CD14-positive monocyte (primary cell): Measurements from ENCODE around the gene TUBGCP3. TPM values are rescaled to one million over a fixed set of nuclear protein-coding genes. Genes with fewer than 3 reads are reported as not detected.

Source experiments
- DNase-seq, 3 donors: peaks; one replicate each; pipeline ENCODE4 v3.0.0-alpha.2; 2011 to 2022
- H2AFZ ChIP-seq: 2 replicates; pipeline ENCODE4 v1.6.0; 2012; ENCODE audit warnings: mild to moderate bottlenecking, low read depth, low read length, inconsistent platforms; ENCODE audit not compliant: insufficient read depth, poor library complexity, severe bottlenecking
- H3K27ac ChIP-seq, 2 donors: 1 replicate in 1 of 2; 2 replicates in 1 of 2; pipeline ENCODE4 v1.5.1; 2012 to 2013; ENCODE audit warnings: low read length in 2 of 2, control low read depth in 1 of 2, inconsistent platforms in 1 of 2, low read depth in 1 of 2, mild to moderate bottlenecking in 1 of 2
- H3K27me3 ChIP-seq, 2 donors: one replicate each; pipeline versions ENCODE4 v1.6.0 to v1.6.1; 2011 to 2013; ENCODE audit warnings: low read length in 2 of 2; ENCODE audit not compliant: control insufficient read depth in 2 of 2, insufficient read depth in 2 of 2
- H3K36me3 ChIP-seq, 2 donors: replicated peaks in 1 of 2; 1 replicate in 1 of 2; 2 replicates in 1 of 2; pipeline versions ENCODE4 v1.5.1 to v1.6.1; 2012 to 2013; ENCODE audit warnings: low read length in 2 of 2, control low read depth in 1 of 2, inconsistent platforms in 1 of 2, mild to moderate bottlenecking in 1 of 2; ENCODE audit not compliant: insufficient read depth in 2 of 2, control insufficient read depth in 1 of 2
- H3K4me1 ChIP-seq, 2 donors: 1 replicate in 1 of 2; 2 replicates in 1 of 2; pipeline versions ENCODE4 v1.5.1 to v1.6.1; 2012 to 2013; ENCODE audit warnings: low read length in 2 of 2, control low read depth in 1 of 2, inconsistent platforms in 1 of 2, mild to moderate bottlenecking in 1 of 2, moderate library complexity in 1 of 2; ENCODE audit not compliant: insufficient read depth in 2 of 2, control insufficient read depth in 1 of 2
- H3K4me2 ChIP-seq: replicated peaks from 2 replicates; pipeline ENCODE3; 2012; ENCODE audit warnings: low read length, moderate library complexity, mild to moderate bottlenecking; ENCODE audit not compliant: poor library complexity, severe bottlenecking; ENCODE audit errors: extremely low read depth
- H3K4me3 ChIP-seq, 3 experiments: fragments of 200-600 bp in 1 of 3; sonication (generic) in 1 of 3; replicated peaks in 1 of 3; 1 replicate in 2 of 3; 2 replicates in 1 of 3; pipeline ENCODE4 v1.5.1; 2011 to 2013; ENCODE audit warnings: low read length in 3 of 3, mild to moderate bottlenecking in 3 of 3, control low read depth in 2 of 3, low read depth in 2 of 3, inconsistent platforms in 1 of 3, moderate library complexity in 1 of 3
- H3K79me2 ChIP-seq: 2 replicates; pipeline ENCODE4 v1.6.0; 2012; ENCODE audit warnings: mild to moderate bottlenecking, control low read depth, inconsistent platforms, low read length, moderate library complexity; ENCODE audit not compliant: insufficient read depth
- H3K9ac ChIP-seq: 2 replicates; pipeline ENCODE4 v1.6.0; 2017; ENCODE audit warnings: low read length, mild to moderate bottlenecking; ENCODE audit not compliant: insufficient read depth, poor library complexity, severe bottlenecking
- H3K9me3 ChIP-seq, 2 donors: replicated peaks in 1 of 2; 1 replicate in 1 of 2; 2 replicates in 1 of 2; pipeline versions ENCODE4 v1.5.1 to v1.6.1; 2012 to 2013; ENCODE audit warnings: low read length in 2 of 2, control low read depth in 1 of 2; ENCODE audit not compliant: control insufficient read depth in 1 of 2, insufficient read depth in 1 of 2
- H4K20me1 ChIP-seq: 2 replicates; pipeline ENCODE4 v1.6.0; 2012; ENCODE audit warnings: mild to moderate bottlenecking, low read length, control low read depth, moderate library complexity; ENCODE audit not compliant: insufficient read depth
- H3K27ac Mint-ChIP-seq, 7 donors: one replicate each; pipeline ENCODE4 v1.8.0; 2020; ENCODE audit warnings: mild to moderate bottlenecking in 7 of 7, mixed read lengths in 7 of 7, moderate library complexity in 6 of 7, inconsistent platforms in 2 of 7
- H3K27me3 Mint-ChIP-seq, 3 donors: one replicate each; pipeline ENCODE4 v1.8.0; 2021 to 2022; ENCODE audit warnings: low read depth in 3 of 3, mild to moderate bottlenecking in 3 of 3, mixed read lengths in 3 of 3, moderate library complexity in 3 of 3, inconsistent platforms in 1 of 3
- H3K36me3 Mint-ChIP-seq, 2 donors: one replicate each; pipeline ENCODE4 v1.8.0; 2020; ENCODE audit warnings: mixed read lengths in 2 of 2, inconsistent platforms in 1 of 2, mild to moderate bottlenecking in 1 of 2
- H3K4me1 Mint-ChIP-seq: one replicate; pipeline ENCODE4 v1.8.0; 2020; ENCODE audit warnings: mild to moderate bottlenecking, mixed read lengths
- H3K4me3 Mint-ChIP-seq, 2 donors: one replicate each; pipeline ENCODE4 v1.8.0; 2020; ENCODE audit warnings: mild to moderate bottlenecking in 2 of 2, mixed read lengths in 2 of 2, moderate library complexity in 1 of 2
- H3K9me3 Mint-ChIP-seq, 7 donors: one replicate each; pipeline ENCODE4 v1.8.0; 2020 to 2022; ENCODE audit warnings: mixed read lengths in 7 of 7, mild to moderate bottlenecking in 6 of 7, moderate library complexity in 6 of 7, inconsistent platforms in 2 of 7
- WGBS: methylation state at CpG from one replicate; pipeline ENCODE4 v1.1.5; 2013; ENCODE audit warnings: missing lambda C conversion rate; ENCODE audit not compliant: insufficient coverage; 5-methylcytosine and 5-hydroxymethylcytosine counted together
- intact Hi-C, 2 donors: fragments of 100-400 bp; cut with micrococcal nuclease; formaldehyde crosslinking; loops; one replicate each; pipeline versions ENCODE4 v1.15.0 to v1.15.1; 2023
- polyA minus RNA-seq: library from RNA; depleted of rRNA, polyadenylated mRNA; stranded (reverse); fragments of >200 nt; gene quantifications from 2 replicates; pipeline ENCODE4 v1.2.3, GENCODE V29; 2012
- polyA plus RNA-seq, 3 donors: library from polyadenylated mRNA; depleted of rRNA in 1 of 3; unstranded in 2 of 3; stranded (reverse) in 1 of 3; fragments of 300-500 nt in 2 of 3; fragments of >200 nt in 1 of 3; fragmentation: Illumina TruSeq in 2 of 3; gene quantifications; 1 replicate in 2 of 3; 2 replicates in 1 of 3; pipeline ENCODE4 v1.2.3, GENCODE V29; 2012 to 2021
- total RNA-seq, 12 experiments: library from RNA in 1 of 12; stranded (reverse) in 1 of 12; fragments of 120-200 nt in 1 of 12; gene quantifications; one replicate each; pipeline ENCODE4 v1.2.4 and lab custom pipeline; 2013 to 2026; ENCODE audit warnings: mixed read lengths in 6 of 12, inconsistent platforms in 1 of 12
- TF ChIP-seq, protein P1 (sequence below): fragments of 200-600 bp; IDR thresholded peaks from one replicate; pipeline ENCODE4 v1.8.0; 2022; ENCODE audit warnings: antibody characterized with exemption, mild to moderate bottlenecking

TUBGCP3 gene, protein sequence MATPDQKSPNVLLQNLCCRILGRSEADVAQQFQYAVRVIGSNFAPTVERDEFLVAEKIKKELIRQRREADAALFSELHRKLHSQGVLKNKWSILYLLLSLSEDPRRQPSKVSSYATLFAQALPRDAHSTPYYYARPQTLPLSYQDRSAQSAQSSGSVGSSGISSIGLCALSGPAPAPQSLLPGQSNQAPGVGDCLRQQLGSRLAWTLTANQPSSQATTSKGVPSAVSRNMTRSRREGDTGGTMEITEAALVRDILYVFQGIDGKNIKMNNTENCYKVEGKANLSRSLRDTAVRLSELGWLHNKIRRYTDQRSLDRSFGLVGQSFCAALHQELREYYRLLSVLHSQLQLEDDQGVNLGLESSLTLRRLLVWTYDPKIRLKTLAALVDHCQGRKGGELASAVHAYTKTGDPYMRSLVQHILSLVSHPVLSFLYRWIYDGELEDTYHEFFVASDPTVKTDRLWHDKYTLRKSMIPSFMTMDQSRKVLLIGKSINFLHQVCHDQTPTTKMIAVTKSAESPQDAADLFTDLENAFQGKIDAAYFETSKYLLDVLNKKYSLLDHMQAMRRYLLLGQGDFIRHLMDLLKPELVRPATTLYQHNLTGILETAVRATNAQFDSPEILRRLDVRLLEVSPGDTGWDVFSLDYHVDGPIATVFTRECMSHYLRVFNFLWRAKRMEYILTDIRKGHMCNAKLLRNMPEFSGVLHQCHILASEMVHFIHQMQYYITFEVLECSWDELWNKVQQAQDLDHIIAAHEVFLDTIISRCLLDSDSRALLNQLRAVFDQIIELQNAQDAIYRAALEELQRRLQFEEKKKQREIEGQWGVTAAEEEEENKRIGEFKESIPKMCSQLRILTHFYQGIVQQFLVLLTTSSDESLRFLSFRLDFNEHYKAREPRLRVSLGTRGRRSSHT
- 29.6 TPM for total RNA-seq (2013)
- polyA plus RNA-seq (10 to 100 TPM; 25.4 to 47.1 (median 34.1) TPM), polyA minus RNA-seq (28.3 and 38.9 TPM in 2 replicates), total RNA-seq (lab: John Stamatoyannopoulos, UW) (8.3 to 45.7 (median 32.5) reads per million in 11 experiments)

DNA sequence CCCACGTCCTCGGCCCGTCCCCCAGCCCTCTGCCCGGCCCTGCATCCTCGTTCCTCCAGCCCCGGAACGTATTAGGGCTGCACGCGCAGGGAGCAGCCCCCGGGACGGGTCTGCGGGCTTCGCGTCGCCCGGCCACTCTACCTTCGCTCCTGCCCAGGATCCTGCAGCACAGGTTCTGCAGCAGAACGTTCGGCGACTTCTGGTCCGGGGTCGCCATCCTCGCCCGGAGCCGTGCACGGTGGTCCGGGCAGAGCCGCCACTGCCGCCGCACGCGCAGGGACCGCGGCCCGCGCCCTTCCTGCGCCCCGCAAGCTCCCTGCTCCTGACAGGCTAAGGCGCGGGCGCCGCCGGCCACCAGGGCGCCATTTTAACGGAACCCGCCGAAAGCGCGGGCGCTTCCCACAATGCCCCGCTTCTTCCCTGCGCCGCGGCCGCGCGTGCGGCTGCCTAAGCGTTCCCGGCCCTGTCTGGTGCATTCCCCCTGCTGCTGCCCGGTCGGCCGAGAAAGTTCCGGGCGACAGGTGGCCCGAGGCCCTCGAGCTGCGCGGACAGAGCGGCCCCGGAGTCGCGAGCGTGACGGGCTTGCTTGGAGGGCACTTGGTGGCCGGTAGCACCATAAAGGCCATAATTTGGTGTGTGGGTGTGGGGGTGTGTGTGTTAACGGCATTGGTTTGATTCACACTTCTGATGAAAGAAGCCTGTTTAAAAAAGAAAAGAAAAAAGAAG is at the start of gene TUBGCP3:
TSS of gene TUBGCP3 (minus strand) at position 390 of the 726 bp plus-strand sequence. CDS start at position 217, 173 bp downstream.
- Histone ChIP-seq H3K4me2 (peak within 1 kb of the TSS; percentile 87), H3K27me3 (no peaks in the 10 kb centered on the region), H3K4me1 (peaks cover 42 to 53% of the 10 kb centered on the region in 2 donors), H4K20me1 (no peaks in the 10 kb centered on the region), H3K36me3 (no peaks in the 10 kb centered on the region), H3K9me3 (no peaks in the 10 kb centered on the region), H3K4me3 (peak within 1 kb of the TSS; percentile 83 to 96 (median 88)), H2AFZ (peak within 1 kb of the TSS; percentile 95), H3K27ac (peak within 1 kb of the TSS; percentile 87 to 91), H3K9ac (peak within 1 kb of the TSS; percentile 93), H3K79me2 (peaks cover 58% of the 10 kb centered on the region)
- Mint-ChIP-seq H3K4me1 (peaks cover 52% of the 10 kb centered on the region), H3K27me3 (peaks cover under 1 to 3% (median 1%) of the 10 kb centered on the region in 3 donors), H3K9me3 (peaks cover 0 to 3% (median 0%) of the 10 kb centered on the region in 7 donors), H3K4me3 (peak within 1 kb of the TSS; percentile 95 to 99), H3K27ac (peak within 1 kb of the TSS; percentile 91 to 99 (median 97)), H3K36me3 (no peaks in the 10 kb centered on the region)
- peak; percentile 73 to 77 (median 77) for DNase-seq
- TF ChIP-seq, protein P1, sequence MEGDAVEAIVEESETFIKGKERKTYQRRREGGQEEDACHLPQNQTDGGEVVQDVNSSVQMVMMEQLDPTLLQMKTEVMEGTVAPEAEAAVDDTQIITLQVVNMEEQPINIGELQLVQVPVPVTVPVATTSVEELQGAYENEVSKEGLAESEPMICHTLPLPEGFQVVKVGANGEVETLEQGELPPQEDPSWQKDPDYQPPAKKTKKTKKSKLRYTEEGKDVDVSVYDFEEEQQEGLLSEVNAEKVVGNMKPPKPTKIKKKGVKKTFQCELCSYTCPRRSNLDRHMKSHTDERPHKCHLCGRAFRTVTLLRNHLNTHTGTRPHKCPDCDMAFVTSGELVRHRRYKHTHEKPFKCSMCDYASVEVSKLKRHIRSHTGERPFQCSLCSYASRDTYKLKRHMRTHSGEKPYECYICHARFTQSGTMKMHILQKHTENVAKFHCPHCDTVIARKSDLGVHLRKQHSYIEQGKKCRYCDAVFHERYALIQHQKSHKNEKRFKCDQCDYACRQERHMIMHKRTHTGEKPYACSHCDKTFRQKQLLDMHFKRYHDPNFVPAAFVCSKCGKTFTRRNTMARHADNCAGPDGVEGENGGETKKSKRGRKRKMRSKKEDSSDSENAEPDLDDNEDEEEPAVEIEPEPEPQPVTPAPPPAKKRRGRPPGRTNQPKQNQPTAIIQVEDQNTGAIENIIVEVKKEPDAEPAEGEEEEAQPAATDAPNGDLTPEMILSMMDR, result no peak
- WGBS, result under 1% methylated on average over 77 of the region's 77 CpGs
- intact Hi-C loops, result loop anchor here (10.0 kb wide), 3 partner anchors 617 to 907 kb away; partner anchors contain the start of genes CUL4A (in 1 of the 2), DCUN1D2 (in 1 of the 2), LAMP1 (in 1 of the 2) and PCID2 (in 1 of the 2)
